D341Med (cell line): ENCODE measurements around the gene CARD9.

Experiments used
- DNase-seq: peaks from one replicate; pipeline ENCODE4 v3.0.0; 2012; ENCODE audit warnings: low spot score

CARD9 gene

GRCh38 chr9:136401173-136401922, 27.9 kb upstream of the CARD9 start:
- no peak for DNase-seq

- DNase-seq, result peak; percentile 99
These were observed 26.8 kb upstream of the CARD9 start, which contains the start of gene SNAPC4 for GRCh38 chr9:136400038-136400834. SNAPC4 (minus strand) TSS chr9:136400170; CDS start chr9:136398428, 1,742 bp downstream.

DNA sequence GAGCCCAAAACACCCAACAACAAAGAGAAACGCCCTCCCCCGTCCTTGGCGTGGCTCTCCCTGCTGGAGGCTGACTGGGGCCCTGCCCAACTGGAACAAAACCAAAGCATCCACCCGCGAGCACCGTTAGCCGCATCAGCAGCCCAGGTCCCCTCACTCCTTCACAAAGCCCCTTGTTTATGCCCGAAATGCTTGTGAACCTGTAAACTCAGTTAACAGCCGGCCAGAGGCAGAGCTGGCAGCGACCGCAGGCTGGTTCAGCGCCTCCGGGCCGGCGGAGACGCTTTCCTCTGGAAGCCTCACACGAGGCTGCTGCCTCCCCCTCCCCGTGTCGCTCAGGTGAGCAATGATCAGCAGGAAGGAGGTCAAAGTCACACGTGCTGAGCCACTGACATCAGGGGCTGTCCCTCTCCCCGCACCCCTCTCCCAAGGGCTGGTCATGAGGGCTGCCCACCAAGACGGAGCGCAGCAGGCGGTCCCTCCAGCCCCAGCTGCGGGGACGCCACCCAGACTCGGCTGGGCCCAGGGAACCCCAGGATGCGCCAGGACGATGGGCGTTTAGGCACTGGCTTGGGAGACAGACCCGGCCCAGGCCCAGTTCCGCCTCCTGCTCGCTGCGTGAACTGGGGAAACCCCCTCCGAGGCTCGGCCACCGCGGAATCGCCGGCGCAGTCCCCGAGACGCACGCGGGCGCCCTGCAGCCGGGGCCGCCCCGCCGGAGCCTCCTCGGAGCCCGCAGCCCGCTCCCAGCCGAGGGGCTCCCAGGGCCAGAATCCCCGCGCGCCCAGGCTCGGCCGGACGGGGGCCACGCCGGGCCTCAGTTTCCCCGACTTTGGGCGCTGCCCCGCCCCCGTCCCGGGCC, 25.9 kb upstream of the CARD9 start:
- peak; percentile 66 for DNase-seq

GRCh38 chr9:136398286-136398685, 24.8 kb upstream of the CARD9 start:
- no peak for DNase-seq

DNA sequence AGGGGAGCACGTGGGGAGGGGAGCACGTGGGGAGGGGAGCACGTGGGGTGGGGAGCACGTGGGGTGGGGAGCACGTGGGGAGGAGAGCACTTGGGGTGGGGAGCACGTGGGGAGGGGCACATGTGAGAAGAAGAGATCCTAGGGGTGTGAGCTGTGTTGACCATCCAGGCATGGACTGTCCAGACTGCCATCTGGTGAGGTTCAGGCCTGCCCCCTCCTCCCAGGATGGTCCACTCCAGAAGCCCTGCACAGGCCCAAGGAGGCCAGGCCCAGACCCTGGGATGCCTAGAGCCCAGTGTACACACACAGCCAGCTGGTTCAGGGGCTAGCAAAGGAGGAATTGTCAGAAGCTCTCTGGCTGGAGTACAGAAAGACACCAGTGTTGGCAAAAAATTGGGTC, 24.2 kb upstream of the CARD9 start:
- DNase-seq, result no peak

DNA sequence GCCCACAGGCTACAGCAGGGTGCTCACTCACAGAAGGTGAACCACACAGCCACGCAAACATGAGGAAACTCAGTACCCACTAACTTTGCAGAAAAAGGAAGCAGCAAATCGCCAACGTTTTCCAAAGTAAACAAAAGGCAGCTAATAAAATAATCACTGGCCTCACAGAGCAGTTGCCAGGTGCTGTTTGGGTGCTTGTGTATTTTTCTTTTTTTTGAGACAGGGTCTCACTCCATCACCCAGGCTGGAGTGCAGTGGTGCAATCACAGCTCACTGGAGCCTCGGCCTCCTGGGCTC, 22.7 kb upstream of the CARD9 start:
- no peak for DNase-seq

GRCh38 chr9:136395345-136396218, 22.1 kb upstream of the CARD9 start:
- DNase-seq, result no peak

DNA sequence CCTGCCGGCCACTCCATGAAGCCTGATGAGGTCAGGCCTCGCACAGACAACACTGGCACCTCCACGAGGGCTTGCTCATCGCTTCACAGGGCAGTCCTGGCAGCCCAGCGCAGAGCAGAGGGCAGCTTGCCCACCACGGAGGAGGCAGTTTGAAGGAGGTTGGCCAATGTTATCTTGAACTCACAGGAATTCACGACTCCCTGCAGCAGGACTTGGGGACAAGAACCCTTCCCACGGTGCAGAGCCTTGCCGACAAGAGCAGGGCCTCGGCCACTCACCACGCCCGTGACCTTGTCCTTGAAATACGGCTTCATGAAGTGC, 21.5 kb upstream of the CARD9 start:
- no peak for DNase-seq

DNA sequence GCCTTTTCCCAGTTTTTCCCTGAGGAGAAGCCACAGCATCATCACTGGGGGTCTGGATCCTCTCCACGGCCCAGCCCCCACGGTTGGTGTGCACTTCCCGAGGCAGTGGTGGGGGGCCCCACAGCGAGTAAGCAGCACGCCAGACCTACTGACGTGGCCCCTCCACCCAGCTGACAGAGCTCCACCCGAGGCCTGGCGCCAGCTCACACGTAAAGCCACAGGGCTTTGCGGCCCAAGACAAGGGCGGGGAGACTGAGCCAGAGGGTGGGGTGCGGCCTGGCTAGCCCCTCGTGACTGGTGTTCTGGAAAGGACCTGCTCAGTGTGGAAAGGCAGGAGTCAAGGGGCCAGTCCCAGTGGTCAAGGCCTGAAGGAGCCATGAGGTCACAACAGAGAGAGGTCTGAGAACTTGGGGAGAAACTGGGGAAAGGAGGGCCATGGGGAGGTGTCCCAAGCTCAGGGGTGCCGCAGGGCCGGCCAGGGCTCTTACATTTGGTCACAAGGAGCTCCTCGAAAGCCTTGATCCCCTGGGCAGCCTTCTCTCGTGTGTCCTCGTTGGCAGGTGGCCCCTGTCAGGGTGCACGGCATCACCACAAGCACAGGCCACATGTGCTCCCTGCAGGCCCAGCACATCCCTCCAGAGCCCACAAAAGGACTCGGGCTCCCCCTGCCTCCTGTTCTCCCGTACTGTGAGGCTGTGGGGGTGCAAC, 21.0 kb upstream of the CARD9 start:
- no peak for DNase-seq

- no peak for DNase-seq
These were observed 20.1 kb upstream of the CARD9 start for GRCh38 chr9:136393531-136393930.

DNA sequence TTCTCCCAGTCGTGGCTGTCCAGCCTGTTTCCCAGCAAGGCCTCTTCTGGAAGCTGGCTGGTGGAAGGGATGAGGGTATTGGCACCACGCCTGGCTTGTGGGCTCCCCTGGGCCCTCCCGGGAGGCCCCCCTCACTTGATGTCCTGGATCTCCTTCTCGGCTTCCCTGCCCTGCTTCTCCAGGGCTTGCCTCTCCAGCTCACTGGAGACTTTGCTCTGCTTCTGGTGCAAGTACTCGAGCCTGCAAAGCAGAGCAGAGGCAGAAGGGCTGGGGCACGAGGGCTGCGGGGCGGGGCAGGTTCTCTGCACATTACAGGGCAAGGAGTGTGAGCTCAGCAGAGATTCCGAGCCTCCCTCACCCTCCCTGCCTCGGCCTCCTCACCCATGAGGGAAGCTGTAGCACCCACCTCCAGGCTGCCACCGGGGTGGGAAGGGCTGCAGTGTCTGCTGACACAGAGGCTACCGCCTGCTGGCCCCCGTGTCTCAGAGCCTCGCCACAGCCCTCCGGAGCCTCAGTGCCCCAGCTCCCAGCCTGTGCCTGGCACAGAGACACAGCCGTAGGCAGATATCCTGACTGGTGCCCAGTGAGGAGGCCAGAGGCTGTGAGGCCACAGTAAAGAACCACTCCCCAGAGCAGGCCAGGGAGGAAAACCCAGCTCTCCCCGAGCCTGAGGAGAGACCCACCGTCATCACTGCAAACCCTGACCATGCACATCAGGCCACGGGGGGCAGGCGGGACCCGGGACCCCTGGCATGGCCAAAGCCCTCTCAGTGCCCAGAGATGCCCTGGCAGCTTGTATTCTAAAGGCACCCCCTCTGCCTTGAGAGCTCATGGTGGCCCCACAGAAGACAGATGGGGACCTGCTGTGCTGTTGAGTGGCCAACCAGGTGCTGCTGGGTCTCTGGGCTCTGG, 19.3 kb upstream of the CARD9 start:
- no peak for DNase-seq

DNA sequence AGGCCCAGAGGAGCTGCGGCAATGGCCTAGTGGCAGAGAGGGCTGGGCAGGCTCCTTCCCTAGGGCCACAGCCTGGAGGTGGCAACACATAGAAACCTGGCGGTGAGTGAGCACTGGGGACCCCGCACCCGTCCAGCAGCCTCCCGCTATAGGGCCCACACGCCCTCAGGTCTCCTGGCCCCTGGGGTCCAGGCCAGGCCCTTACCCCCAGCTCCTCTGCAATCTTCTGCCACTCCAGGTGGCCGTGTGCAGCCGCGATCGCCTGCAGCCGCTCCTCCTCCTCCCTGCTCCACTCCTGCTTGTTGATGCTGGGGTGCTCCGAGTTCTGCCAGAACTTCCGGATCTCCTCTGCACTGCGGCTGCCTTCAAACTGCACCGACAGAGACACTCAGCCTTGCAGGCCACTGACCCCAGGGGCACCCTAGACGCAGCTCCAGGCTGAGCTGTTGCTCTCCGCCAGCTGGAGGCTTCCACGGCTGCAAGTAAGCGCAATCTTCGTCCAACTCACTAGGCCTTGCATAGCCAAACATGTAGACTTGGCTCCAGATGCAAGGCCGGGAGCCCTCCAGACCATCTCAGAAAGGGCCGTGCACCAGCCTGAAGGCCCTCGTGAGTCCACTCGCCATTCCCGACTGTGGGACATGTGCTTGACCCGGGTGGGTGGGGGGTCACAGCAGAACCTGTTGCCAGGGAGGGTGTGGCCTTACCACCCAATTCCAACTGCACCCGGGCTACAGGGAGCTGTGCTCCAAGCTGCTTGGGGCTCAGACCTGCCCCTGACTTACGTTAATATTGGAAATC, 18.5 kb upstream of the CARD9 start:
- DNase-seq, result no peak

DNA sequence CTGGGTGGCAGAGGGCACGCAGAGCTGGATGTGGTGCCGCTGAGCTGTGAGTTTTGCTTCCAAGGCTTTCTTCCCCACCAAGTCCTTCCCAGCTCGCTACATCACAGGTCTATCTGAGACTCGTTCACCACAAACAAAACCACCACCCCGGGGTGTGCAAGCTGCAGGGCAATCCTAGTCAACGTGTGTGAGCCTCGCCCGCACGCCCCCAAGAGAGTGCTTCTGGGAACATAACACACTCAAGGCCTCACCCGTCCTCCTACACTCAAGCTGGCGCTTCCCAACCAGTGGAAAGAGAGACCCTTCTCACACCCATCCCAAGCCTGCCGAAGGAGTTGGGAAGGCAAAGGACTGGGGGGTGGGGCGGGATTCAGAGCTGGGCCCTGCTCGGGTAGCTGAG, 15.9 kb upstream of the CARD9 start:
- DNase-seq, result no peak

- no peak for DNase-seq
These were observed 13.7 kb upstream of the CARD9 start for GRCh38 chr9:136387217-136387616.

DNA sequence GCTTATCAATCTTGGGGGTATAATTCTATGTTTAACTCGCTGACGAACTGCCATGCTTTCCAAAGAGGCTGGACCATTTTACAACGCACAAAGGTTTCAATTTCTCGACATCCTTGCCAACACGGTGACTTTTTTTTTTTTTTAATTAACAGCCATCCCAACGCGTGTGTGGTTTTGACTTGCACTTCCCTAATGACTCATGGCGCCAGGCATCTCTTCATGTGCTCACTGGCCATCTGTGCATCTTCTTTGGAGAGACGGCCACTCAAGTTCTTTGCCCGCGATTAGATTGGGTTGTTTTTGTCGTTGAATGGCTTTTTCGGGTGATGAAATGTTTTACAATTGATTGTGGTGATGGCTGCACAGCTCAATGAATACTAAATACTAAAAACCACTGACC, 12.5 kb upstream of the CARD9 start:
- DNase-seq, result no peak

DNA sequence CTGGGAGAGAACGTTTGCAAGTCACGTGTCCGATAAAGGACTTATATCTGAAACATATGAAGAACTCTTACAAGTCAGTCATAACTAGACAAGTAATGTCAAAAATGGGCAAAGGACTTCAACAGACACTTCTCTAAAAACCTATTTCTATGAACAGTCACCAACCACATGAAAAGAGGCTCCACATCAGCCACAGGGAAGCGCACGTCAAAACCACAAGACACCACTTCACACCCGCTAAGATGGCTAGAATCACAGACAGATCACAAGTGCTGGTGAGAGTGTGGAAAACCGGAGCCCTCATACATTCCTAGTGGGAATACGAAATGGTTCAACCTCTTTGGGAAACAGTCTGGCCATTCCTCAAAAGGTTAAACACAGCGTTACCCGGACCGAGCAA, 11.5 kb upstream of the CARD9 start:
- no peak for DNase-seq

DNA sequence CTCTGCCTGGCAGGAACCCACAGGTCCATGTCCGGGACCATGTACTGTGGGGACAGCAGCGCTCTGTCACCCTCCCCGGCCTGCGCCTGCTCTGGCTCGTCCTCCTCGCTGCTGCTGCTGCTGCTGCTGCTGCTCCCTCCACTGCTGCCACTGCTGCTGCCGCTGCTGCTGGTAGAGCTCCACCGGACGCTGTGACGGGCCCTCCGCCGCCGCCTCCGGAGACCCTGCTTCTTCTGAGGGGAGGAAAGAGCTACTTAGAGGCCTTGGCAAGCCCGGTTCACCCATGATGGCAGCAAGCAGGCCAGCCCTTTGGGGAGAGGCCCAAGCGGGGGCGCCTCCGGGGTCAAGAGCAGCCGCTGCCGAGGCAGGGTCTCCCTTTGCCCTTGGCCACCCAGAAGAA, 10.0 kb upstream of the CARD9 start:
- no peak for DNase-seq

DNA sequence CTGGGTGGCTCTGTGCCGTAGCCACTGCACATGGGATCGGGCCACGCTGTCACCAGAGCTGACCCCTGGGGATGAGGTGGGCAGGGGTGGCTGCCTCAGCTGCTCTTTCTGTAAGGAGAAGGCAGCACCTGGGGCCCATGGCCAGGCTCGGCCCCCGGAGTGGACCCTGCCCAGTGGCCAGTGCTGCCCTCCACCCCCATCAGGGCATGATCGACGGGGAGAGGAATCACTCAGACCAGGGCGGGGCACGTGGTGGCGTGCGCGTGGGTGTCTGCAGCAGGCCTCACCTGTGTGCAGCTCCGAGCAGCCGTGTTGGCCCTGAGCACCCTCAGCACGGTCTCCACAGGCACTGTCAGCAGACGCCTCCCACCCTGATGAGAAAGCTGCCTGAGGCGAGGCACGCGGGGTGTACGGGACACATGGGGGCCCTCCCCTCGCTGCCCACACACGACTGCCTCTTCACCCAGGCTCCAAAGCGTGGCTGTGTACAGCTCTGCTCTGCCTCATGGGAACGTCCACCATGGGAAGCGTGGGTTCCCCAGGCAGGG, 8.6 kb upstream of the CARD9 start:
- no peak for DNase-seq

DNA sequence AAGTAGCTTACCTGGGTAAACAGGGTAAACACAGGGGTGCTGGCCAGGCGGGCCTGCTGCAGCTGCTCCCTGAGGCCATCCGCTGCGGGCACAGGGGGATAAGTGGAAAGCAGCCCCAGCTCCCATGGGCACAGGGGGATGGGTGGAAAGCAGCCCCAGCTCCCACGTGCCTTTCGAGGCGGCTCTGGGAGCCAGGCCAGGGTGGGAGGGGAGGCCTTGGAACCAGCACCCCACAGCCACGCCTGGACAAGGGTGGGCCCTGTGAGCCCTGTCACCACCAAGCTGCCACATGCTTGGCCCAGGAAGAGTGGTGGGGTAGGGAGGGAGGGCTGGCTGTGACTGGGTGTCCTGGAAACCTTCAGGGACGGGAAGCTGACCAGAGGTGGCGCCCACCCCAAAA, 7.8 kb upstream of the CARD9 start:
- no peak for DNase-seq
